RKO (cell line): ENCODE measurements around the gene ELFN2.
"Not testable (repeated sequence)": the region's sequence is repeated elsewhere in the genome, so short reads cannot be mapped to it uniquely, and the experiment has no call there.

ENCODE experiments used
- DNase-seq: peaks from one replicate; pipeline ENCODE4 v3.0.0-alpha.2; 2016; ENCODE audit warnings: low spot score

Gene ELFN2, protein sequence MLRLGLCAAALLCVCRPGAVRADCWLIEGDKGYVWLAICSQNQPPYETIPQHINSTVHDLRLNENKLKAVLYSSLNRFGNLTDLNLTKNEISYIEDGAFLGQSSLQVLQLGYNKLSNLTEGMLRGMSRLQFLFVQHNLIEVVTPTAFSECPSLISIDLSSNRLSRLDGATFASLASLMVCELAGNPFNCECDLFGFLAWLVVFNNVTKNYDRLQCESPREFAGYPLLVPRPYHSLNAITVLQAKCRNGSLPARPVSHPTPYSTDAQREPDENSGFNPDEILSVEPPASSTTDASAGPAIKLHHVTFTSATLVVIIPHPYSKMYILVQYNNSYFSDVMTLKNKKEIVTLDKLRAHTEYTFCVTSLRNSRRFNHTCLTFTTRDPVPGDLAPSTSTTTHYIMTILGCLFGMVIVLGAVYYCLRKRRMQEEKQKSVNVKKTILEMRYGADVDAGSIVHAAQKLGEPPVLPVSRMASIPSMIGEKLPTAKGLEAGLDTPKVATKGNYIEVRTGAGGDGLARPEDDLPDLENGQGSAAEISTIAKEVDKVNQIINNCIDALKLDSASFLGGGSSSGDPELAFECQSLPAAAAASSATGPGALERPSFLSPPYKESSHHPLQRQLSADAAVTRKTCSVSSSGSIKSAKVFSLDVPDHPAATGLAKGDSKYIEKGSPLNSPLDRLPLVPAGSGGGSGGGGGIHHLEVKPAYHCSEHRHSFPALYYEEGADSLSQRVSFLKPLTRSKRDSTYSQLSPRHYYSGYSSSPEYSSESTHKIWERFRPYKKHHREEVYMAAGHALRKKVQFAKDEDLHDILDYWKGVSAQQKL

DNA sequence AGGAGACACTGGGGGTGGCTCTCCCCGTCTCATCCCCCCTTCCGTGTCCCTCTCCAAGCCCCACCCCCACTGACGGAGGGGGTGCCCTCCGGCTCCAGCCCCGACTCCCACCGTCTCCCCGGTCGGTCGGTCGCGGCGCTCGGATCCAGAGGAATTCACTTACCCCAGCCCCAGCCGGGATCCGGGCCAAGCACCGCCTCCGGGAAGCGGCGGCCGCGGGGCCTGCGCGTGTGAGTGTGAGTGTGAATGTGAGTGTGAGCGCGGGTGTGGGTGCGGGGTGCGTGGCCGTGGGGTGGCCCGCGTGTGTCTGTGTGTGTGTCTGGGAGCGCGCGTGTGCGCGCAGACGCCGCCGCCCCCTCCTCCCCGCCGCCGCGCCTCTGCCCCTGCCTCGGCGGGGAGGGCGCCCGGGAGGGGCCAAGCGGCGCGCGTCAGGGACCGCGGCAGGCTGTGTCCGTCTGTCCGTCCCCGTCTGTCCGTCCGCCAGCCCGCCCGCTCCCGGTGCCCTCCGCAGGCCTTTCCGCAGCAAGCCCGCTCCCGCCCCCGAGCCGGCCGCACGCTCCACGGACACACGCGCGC is at the start of gene ELFN2:
Gene ELFN2 (minus strand): TSS at position 345 of the 576 bp plus-strand sequence. CDS start 51,945 bp downstream, outside the sequence.
- no peak for DNase-seq

DNA sequence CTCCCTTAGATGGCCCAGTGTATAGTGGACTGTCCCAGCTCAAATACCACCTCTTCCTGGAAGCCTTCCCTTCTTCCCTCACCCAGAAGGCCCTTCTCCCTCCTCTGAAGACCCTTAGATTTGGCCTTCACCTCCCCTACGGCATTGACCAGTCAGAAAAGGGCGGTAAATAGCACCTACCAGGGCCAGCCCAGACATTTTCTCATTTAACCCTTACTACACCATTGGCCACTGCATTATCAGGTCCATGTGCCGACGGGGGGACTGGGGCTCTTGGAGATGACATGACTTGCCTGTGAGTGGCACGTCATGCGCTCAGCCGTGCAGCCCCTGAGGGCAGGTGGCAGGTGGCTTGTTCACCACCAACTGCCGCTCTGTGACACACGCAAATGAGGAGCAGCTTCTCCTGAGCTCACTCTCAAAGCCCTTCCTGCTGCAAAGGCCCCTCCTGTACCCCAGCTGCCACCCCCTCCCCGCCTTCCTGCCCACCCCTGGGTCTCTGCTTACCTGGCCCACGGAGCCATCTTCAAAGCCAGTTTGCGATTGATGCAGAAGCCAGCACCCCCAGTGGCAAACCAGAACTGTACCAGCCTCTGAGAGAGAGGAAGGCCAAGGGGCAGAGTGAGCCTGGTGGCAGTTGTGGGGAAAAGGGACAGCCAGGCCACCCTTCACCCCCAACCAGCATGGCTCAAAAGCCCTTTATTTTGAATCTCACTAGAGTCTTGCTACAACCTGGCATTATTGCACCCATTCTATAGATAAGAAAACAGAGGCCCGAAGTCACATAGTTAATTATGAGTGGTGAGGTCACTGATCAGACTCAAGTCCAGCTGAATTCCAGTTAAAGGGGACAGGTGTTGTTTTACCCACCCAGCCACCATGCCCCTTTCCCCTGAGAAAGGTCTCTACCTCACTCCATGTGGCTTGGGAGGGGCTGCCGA is 49.4 kb upstream of the ELFN2 start:
- DNase-seq = no peak

DNA sequence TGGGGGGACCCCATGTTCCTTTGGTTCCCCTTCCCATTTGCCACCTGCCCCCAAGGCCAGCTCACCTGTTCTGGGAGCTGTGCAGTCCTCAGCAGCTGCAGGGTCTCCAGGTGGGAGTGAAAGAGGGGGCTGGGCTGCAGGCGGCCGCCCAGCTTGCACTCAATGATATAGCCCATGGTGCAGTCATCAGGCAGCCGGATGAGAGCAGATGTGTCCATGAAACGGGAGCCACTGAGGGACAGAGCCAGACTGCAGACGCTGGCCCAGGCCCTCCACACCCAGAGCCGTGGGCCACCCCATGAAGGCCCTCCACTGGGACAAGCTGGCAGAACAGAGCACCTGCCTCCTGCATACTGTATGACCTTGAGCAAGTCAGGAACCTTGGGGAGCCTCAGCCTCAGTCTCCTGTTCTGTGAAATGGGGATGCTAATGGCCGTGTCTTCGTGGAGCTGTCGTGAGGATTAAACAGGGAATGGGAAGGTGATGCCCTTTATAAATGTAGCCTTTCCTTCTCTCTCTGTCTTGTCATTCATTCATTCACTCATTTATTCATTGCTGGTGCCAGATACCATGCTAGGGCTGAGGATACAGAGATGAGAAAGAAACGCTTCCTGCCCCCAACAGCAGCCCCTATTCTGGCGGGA is 47.3 kb upstream of the ELFN2 start:
- DNase-seq = no peak

DNA sequence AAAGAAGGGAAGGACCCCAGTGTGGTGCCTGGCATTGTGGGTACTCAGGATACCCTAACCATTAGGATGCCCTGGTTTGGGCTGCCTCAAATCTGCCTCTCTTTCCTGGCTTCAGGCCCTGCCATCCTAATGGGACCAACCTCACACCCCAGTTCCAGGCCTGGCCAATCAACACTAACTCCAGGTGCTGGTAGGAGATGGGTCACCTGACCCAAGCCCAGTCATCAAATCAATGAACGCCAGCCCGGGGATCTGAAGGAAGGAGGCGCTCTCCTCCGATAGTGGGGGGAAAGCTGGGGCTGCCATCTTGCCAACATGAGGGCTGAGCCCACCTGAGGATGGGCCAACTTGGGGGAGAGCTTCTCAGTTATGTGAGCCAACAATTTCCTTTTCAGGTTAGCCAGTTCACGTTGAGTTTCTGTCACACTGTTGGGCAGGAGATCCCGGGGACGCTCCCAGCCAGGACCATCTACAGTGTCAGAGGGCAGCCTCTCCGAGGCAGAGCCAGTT is 46.2 kb upstream of the ELFN2 start:
- no peak for DNase-seq

DNA sequence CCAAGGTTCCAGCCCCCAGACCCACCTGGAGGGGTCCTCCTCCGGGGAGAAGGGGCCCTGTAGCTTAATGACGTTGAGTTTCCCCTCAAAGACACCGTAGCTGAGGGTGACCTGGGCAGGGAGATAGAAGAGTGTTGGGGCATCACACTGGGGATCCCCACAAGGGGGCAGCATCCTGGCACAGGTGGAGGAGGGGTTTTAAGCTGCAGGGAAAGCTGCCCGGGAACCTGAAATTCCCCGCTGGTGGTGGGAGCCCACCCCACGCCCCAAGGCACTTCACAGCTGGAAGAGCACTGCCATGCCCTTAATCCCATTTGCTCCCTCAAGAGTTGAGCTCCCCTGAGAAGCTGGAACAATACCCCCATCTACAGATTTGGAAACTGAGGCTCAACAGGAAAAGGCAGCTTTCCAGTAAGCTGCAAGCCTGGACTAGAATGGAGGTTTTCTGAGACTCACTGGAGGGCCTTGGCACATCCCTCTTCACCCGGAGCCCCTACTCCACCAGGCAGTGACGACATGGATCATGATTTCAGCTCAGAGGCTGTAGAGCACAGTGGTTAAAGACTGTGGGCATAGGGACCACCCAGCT is 45.2 kb upstream of the ELFN2 start:
- no peak for DNase-seq

DNA sequence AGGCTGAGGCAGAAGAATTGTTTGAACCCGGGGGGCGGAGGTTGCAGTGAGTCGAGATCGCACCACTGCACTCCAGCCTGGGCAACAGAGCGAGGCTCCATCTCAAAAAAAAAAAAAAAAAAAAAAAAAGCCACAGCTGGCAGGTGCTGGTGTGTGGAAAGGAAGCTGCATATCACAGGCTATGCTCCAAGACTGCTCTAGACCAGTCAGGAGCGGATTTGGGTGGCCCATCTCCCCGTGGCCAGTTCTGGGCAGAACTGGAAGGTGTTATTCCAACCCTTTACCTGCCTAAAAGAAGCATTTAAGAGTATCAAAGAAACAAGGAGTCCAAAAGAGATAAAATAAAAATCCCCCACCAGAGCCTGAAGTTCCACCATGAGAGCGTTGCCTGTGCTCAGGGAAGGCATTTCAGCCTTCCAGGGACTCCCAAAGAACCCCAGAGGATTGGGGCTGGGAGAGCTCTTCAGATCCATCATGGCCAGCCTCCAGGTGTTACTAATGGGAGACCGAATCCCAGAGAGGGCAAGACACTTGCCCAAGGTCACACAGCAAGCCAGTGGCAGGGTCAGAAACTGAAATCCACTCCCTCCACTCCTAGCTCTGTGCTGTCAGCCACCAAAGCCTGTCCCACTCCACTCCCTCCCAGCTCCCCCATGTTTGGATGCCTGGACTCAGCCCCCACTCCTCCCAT is 44.6 kb upstream of the ELFN2 start:
- DNase-seq = no peak

DNA sequence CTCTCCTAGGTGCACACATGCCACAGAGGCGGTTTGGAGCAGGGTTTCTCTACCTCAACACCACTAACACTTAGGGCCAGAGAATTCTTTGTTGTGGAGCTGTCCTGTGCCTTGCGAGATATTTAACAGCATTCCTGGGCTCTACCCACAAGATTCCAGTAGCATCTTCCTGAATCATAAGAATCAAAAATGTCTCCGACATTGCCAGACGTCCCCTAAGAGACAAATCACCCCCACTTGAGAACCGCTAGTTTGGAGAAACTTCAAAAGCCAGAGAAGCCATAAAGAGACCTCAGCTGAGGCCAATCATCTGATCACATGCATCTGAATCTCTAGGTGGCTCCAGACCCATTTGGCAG is 42.8 kb upstream of the ELFN2 start:
- DNase-seq = no peak

DNA sequence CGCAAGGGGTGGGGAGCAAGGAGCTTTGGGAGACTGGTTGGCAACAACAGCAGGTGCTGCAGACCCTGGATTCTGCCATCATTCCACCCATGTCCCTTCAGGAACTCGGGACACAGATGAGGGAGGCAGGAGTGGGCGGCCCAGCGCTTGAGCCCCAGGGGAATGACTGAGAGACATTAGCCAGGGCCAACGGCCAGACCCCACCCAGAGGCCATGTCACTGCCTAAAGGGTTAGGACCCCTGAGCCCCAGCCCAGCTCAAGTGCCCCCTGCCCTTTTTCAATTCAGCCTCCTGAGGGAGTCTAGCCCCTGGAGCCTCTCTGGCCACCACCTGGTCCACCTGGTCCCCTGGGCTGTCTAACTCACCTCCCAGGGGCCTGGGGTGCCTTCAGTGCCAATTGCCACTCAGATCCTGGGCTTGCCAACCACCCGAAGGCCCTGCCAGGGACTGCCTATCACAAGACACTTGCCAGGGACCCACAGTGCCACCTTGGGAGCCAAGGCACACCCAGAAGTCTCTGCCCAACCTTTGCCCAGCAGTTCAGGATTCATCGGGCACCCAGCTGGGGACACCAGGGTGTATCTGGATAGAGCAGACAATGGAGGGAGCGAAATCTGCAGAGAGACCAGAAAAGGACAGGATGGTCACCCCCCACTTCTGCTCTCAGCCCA is 42.3 kb upstream of the ELFN2 start:
- DNase-seq = no peak

DNA sequence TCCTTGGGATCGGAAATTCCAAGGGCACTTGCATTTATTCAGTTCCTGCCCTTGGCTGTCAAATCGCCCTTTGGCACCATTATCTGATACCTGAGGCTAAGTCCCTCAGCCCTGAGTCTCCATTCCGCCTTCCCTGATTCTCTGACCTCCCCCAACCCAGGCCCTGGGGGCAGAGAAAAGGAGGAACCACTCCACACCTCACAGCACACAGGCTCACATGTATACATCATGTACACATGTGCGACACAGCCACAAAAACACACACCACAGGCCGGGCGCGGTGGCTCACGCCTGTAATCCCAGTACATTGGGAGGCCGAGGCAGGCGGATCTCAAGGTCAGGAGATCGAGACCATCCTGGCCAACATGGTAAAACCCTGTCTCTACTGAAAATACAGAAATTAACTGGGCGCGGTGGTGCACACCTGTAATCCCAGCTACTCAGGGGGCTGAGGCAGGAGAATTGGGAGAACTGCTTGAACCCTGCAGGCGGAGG is 41.0 kb upstream of the ELFN2 start:
- not testable (repeated sequence) for DNase-seq

DNA sequence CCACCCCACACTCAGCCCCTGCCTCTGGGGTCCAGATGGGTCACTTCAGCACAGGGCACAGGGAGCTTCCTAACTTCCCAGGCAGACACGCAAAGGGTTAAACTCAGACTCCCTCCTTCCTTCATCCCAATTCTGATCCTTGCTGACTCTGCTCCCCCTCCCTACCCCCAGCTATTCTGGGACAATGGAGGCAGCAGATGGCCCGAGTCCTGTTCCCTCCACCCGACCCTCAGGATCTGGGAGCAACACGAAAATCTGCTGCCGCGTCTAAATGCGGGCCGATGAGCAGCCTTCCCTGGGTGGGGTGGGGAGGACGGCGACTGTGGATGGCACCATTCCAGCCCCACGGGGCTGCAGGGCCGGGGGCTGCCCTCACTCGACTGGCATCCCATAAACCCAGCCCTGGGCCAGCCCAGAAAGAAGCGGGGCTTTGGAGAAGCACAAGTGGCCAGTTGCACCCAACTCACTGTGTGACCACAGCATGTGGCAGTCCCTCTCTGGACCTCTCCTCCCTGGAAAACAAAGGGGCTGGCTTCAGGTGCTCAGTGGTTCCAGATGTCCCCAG is 40.2 kb upstream of the ELFN2 start:
- no peak for DNase-seq

DNA sequence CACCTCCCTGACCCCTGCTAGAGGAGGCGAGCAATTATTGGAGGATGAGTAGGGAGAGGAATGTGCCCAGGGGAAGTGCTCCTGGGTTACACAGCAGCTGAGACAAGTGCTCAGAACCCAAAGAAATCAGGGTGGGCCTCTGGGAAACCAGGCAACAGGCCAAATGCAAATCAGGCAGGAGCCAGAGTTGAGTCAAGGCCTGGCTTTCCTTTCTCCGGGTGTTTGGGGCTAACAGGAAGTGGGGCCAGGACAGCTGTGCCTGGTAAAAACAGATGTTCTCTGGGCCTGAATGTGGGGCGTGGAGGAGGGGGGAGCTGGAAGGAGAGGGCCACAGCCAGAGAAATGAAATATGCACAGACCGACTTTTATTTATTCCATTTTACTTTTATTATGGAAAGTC is 36.9 kb upstream of the ELFN2 start:
- no peak for DNase-seq

DNA sequence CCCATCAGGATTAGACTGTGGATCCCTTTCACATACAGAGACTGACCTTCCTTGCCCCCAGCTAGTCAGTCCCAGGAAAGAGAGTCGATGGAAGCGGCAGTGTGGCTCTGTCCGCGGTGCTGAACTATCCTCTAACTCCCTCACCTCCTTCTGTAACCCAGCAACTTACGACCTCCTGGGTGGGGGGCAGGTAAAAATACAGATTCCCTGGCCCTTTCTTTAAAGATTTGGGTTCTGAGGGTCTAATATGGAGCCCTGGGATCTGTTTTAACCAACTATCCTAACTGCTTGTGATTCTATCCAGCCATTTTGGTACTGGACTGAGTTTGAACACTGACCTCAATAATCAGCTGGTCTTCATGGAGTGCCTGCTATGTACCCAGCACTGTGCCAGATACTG is 35.7 kb upstream of the ELFN2 start:
- DNase-seq = peak; percentile 37

DNA sequence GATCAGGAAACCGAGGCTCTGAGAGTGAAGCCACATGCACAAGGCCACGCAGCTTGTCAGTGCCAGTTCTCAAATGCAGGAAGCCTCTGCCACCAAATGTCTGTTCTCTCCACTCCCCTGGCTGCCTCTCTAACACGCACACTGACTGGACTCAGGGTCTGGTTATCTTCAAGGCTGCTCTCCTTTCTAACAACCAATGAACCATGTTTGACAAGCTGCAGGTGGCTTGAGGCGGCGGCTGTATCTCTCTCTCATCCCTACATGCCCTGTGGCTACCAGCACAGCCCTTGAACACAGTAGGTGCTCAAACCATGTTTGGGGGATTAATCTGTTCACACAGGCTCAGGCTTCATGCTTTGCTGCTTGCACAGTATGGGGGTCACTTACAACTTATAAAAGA is 35.2 kb upstream of the ELFN2 start:
- DNase-seq = no peak

DNA sequence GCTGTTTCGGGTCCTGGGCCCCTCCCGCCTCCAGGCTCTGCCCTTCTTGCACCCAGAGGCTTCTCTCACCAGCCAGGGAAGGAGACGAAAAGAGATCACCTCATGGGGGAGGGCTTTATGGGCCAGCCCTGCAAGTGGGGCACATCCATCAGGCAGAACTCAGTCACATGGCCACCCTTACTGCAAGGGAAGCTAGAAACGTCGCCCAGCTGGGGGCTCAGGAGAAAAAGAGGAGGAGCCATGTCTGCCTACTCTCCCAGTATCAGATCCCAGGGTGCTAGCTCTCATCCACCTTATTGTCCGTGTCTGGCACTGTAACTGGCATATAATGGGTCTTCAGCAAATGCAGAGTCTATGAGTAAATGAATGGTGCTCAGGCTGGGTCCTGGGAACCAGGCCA is 34.7 kb upstream of the ELFN2 start:
- DNase-seq = no peak

DNA sequence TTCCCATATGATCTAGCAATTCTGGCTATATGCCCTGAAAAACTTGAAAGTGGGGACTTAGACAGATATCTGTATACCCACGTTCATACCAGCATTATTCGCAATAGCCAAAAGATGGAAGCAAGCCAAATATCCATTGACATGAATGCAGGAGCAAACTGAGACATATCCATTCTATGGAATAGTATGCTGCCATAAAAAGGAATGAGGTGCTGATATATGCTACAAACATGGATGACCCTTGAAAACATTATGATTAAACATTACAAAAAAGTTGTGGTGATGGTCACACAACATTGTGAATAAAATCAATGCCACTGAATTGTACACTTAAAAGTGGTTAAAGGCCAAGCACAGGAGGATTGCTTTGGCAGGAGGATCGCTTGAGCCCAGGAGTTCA is 33.4 kb upstream of the ELFN2 start:
- no peak for DNase-seq

DNA sequence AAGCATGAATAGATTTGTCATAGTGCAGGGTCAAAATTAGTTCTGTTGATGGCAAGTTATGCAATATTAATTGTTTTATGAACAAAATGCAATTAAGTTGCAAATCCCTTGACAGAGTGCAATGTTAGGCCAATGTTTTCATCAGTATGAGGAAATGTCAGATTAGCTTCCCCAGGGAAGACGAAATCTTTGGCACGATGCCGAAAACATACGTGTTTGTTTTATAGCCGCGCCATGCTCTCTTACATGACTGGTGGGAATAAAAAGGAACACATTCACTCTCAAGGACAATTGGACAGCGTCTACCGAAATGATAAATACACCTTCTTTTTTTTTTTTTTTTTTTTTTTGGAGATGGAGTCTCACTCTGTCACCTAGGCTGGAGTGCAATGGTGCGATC is 31.9 kb upstream of the ELFN2 start:
- no peak for DNase-seq

DNA sequence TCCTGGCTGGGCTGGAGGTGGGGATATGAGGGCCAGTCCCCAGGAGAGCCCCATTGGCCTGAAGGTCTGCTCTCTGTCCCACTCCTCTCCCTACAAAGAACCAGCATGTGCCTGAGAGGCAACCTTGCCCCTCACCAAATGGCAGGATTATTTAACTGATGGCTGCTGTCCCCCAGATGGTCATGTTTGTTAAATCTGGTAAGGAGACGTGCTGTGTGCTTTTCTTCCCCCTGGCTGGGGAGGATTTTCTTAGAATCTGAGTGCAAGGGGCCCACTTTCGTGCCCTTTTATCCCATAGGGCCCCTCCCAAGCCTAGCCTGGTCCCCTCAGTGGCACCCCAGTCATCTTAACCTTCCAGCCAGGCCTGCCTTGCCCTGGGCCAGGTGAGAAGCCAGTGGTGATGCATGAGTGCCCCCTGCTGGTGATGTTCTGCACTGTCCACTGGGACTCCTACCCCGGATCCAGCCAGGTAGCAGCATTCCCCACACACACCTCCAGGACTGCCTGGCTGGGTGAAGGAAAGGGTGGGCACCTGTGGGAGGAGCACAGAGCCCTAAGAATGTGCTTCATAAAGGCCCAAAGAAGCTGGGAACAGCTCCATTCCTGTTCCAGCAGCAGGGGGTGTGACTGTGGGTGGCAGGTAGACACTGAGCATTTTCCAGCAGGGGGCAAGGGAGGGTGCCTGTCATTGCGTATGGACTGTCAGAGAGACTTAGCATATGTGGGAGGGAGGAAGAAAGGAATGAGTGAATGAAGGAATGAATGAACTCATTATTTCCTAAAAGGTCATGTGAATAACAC is 30.0 kb upstream of the ELFN2 start:
- DNase-seq = peak; percentile 23

DNA sequence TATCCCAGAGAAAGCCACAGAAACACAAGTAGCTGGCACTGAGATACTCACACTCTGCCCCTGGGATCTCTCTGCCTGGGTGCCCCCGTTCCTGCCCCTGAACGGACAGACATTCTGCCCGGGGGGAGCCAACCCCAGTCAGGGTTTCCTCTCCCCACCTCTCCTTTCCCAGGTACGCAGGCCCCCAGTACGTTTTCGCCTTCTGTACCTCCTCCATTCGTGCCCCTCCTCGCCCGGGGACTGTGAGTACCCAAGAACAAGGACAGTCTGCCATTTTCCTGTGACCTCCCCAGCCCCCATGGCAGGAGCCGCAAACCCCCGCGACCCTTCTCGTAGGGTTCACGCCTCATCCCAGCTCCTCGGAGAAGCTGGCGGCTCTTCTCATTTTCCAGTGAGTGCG is 29.1 kb upstream of the ELFN2 start:
- no peak for DNase-seq
